ENCODE measurements around the gene LST1. TPM values are rescaled to one million over a fixed set of nuclear protein-coding genes. Genes with fewer than 3 reads are reported as not detected.

The LST1 gene
- total RNA-seq, 1 experiment from 2014 or later = 0.69 TPM

- no peaks in the 10 kb centered on the region for H3K9me2 ChIP-seq (ENCODE audit: insufficient read depth)
- DNase-seq (ENCODE audit: low read depth, low spot score) (no peak), ATAC-seq (no peak; the same call in 1 of the 2 replicates)
- BruUV-seq (replicated peaks) = TSS peak; percentile 67
- no peak for TF ChIP-seq ELF1 (IDR thresholded peaks at IDR 0.05; ENCODE audit: borderline replicate concordance, low read depth)
- no peak for TF ChIP-seq SIN3A (IDR thresholded peaks at IDR 0.05; ENCODE audit: low read depth)
- TF ChIP-seq YY1 (IDR thresholded peaks at IDR 0.05; ENCODE audit: extremely low read depth, insufficient replicate concordance, low read depth, low read length) = no peak
- no peak for TF ChIP-seq CBX3 (IDR thresholded peaks at IDR 0.05; ENCODE audit: low read depth)
- no peak for TF ChIP-seq REST (IDR thresholded peaks at IDR 0.05; ENCODE audit: low read depth)
- TF ChIP-seq CTCF (IDR thresholded peaks at IDR 0.05 in 2 of 3, conservative IDR thresholded peaks at IDR 0.05 in 1 of 3; ENCODE audit: borderline replicate concordance in 1 of 3, insufficient read depth in 1 of 3, low read depth in 2 of 3, low read length in 2 of 3) = no peak
- TF ChIP-seq ZNF274 (IDR thresholded peaks at IDR 0.05; ENCODE audit: low read depth, low read length) = no peak
- no peak for TF ChIP-seq SRF (IDR thresholded peaks at IDR 0.05; ENCODE audit: low read depth)
- TF ChIP-seq ATF3 (IDR thresholded peaks at IDR 0.05) = no peak
- TF ChIP-seq TCF7L2 (IDR thresholded peaks at IDR 0.05; ENCODE audit: borderline replicate concordance, extremely low read depth, insufficient read depth, insufficient read length) = no peak
- TF ChIP-seq ZFX (IDR thresholded peaks at IDR 0.05) = no peak
- TF ChIP-seq EZH2phosphoT487 (IDR thresholded peaks at IDR 0.05; ENCODE audit: borderline replicate concordance) = no peak
- TF ChIP-seq RAD21 (IDR thresholded peaks at IDR 0.05; ENCODE audit: low read depth) = no peak
- no peak overlapping the region for H2AFZ ChIP-seq (ENCODE audit: low read depth, low read length, poor library complexity, severe bottlenecking)
- H3K27me3 ChIP-seq (ENCODE audit: insufficient read depth, low read length) = no peaks in the 10 kb centered on the region
- peak overlapping the region; percentile 96 for H3K27ac ChIP-seq (ENCODE audit: low read depth, low read length)
- peak overlapping the region; percentile 97 for H3K9ac ChIP-seq (ENCODE audit: low read length)
- peaks cover 64% of the 10 kb centered on the region for H3K79me2 ChIP-seq (ENCODE audit: insufficient read depth, low read length)
- H3K4me1 ChIP-seq (ENCODE audit: control insufficient read depth in 1 of 2, insufficient read depth in 2 of 2, low read length in 2 of 2) = peaks cover 17 to 29% of the 10 kb centered on the region in 2 experiments
- intact Hi-C loops (cut with micrococcal nuclease) = loop anchor here (10.0 kb wide), 1 partner anchor 294 kb away; no protein-coding TSS in a partner anchor
- no peaks in the 10 kb centered on the region for H3K9me3 ChIP-seq (ENCODE audit: control insufficient read depth in 1 of 2, insufficient read depth in 1 of 2, low read depth in 1 of 2, low read length in 2 of 2)
- H4K20me1 ChIP-seq (ENCODE audit: insufficient read depth) = peaks cover 29% of the 10 kb centered on the region; the same call in 1 of the 2 replicates
- peak overlapping the region; percentile 85 to 98 for H3K4me3 ChIP-seq (replicated peaks in 1 of 2; ENCODE audit: low read depth in 1 of 2, low read length in 2 of 2)
- H3K4me2 ChIP-seq (ENCODE audit: low read length) = peak overlapping the region; percentile 85
- ChIA-PET CTCF (interaction anchor here (1.2 to 1.3 kb wide), 2 partner anchors 45 to 58 kb away, joined by 5 to 8 read pairs; no protein-coding TSS in a partner anchor), POLR2A (interaction anchor here (0.8 to 2.4 kb wide), 15 partner anchors 10 to 197 kb away, joined by 4 to 10 read pairs (median 5); partner anchors contain the start of genes C6orf47, CSNK2B, GPANK1 and MCCD1), RAD21 (ENCODE audit: low non-redundant PET in 1 of 2, low total read pairs in 2 of 2, uncharacterized antibody in 2 of 2, unreplicated experiment in 2 of 2) (interaction anchor here (0.8 to 1.7 kb wide), 2 partner anchors 57 to 58 kb away, joined by 3 to 5 read pairs; no protein-coding TSS in a partner anchor)
- peaks cover 39 to 42% of the 10 kb centered on the region in 2 experiments for H3K36me3 ChIP-seq (ENCODE audit: control insufficient read depth in 1 of 2, insufficient read depth in 2 of 2, low read length in 2 of 2)
Measured at GRCh38 chr6:31541059-31541657, 44.9 kb upstream of the LST1 start.

Data from HCT116 (cell line).